Nephron progenitor cell (in vitro differentiated cells): Measurements from ENCODE around the gene ASIC2.

Source experiments
- DNase-seq: peaks from one replicate; pipeline ENCODE4 v3.0.0; 2021
- H3K27ac Mint-ChIP-seq: 2 replicates; pipeline ENCODE4 v1.8.0; 2021; ENCODE audit warnings: mild to moderate bottlenecking, moderate library complexity, mixed read lengths
- H3K27me3 Mint-ChIP-seq: 2 replicates; pipeline ENCODE4 v1.8.0; 2021; ENCODE audit warnings: mild to moderate bottlenecking, low read depth, mixed read lengths; ENCODE audit not compliant: poor library complexity
- H3K36me3 Mint-ChIP-seq: 2 replicates; pipeline ENCODE4 v1.8.0; 2021; ENCODE audit warnings: low read depth, mixed read lengths
- H3K4me1 Mint-ChIP-seq: 2 replicates; pipeline ENCODE4 v1.8.0; 2021; ENCODE audit warnings: mixed read lengths
- H3K4me3 Mint-ChIP-seq: 2 replicates; pipeline ENCODE4 v1.8.0; 2021; ENCODE audit warnings: mild to moderate bottlenecking, moderate library complexity, mixed read lengths
- H3K9me3 Mint-ChIP-seq: 2 replicates; pipeline ENCODE4 v1.8.0; 2021; ENCODE audit warnings: mild to moderate bottlenecking, moderate library complexity, mixed read lengths
- TF ChIP-seq, protein P1 (sequence below): fragments of 200-600 bp; sonication (generic); IDR thresholded peaks from 2 replicates; pipeline ENCODE4 v1.5.0; 2021; ENCODE audit warnings: antibody characterized with exemption

Gene ASIC2

DNA sequence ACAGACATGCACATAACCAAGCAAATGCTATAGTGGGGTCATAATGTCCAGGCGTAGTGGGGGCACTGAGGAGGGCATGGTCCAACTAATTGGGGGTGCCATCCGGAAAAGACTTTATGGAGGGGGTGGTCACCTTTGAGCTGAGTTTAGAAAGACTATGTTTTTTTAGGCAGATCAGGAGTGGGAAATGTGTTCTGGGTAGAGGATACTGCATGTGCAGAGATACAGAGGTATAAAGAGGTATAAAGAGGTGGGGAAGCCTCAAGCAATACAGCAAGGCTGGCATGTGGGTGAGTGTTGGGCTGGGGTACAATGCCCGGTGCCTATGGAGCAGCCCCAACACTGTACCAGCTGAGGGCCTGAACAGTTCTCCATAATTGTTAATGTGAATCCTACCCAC is 248.3 kb downstream of the ASIC2 start:
- Mint-ChIP-seq H3K4me1 (no peaks in the 10 kb centered on the region), H3K4me3 (no peak overlapping the region), H3K9me3 (no peaks in the 10 kb centered on the region), H3K36me3 (no peaks in the 10 kb centered on the region), H3K27me3 (no peaks in the 10 kb centered on the region), H3K27ac (no peak overlapping the region)
- DNase-seq, result no peak
- TF ChIP-seq, protein P1, sequence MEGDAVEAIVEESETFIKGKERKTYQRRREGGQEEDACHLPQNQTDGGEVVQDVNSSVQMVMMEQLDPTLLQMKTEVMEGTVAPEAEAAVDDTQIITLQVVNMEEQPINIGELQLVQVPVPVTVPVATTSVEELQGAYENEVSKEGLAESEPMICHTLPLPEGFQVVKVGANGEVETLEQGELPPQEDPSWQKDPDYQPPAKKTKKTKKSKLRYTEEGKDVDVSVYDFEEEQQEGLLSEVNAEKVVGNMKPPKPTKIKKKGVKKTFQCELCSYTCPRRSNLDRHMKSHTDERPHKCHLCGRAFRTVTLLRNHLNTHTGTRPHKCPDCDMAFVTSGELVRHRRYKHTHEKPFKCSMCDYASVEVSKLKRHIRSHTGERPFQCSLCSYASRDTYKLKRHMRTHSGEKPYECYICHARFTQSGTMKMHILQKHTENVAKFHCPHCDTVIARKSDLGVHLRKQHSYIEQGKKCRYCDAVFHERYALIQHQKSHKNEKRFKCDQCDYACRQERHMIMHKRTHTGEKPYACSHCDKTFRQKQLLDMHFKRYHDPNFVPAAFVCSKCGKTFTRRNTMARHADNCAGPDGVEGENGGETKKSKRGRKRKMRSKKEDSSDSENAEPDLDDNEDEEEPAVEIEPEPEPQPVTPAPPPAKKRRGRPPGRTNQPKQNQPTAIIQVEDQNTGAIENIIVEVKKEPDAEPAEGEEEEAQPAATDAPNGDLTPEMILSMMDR, result no peak

DNA sequence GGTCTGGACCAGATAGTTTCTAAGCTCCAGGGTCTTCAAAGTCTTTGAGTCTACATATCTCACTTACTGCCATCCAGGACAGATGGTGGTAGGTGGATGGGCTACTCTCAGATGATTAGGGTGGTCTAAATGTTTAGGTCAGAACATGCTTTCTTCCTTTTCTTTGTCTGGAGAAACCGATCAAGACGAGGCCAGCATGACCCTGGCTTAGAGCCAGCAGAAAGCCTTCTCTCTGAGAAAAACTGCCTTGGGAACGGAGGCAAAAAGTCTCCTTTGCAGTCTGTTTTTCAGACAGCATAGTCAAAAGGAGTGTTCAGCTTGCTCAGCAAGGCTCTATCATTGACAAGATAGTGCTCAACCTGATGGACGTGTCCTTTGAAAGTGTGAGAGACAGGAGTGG is 252.6 kb downstream of the ASIC2 start:
- H3K4me1 Mint-ChIP-seq, result no peaks in the 10 kb centered on the region
- no peaks in the 10 kb centered on the region for H3K36me3 Mint-ChIP-seq
- peaks cover 2% of the 10 kb centered on the region for H3K27me3 Mint-ChIP-seq
- peaks cover 4% of the 10 kb centered on the region for H3K9me3 Mint-ChIP-seq
- DNase-seq, result no peak
- no peak overlapping the region for H3K4me3 Mint-ChIP-seq
- TF ChIP-seq, protein P1, result no peak
- H3K27ac Mint-ChIP-seq, result no peak overlapping the region

GRCh38 chr17:33039874-33040273 is 253.2 kb downstream of the ASIC2 start:
- peaks cover 2% of the 10 kb centered on the region for H3K27me3 Mint-ChIP-seq
- no peaks in the 10 kb centered on the region for H3K36me3 Mint-ChIP-seq
- H3K27ac Mint-ChIP-seq, result no peak overlapping the region
- H3K9me3 Mint-ChIP-seq, result peaks cover 8% of the 10 kb centered on the region
- TF ChIP-seq, protein P1, result no peak
- H3K4me3 Mint-ChIP-seq, result no peak overlapping the region
- DNase-seq, result no peak
- no peaks in the 10 kb centered on the region for H3K4me1 Mint-ChIP-seq

GRCh38 chr17:33038740-33039139 is 254.4 kb downstream of the ASIC2 start:
- TF ChIP-seq, protein P1, result peak; percentile 89
- no peak overlapping the region for H3K4me3 Mint-ChIP-seq
- H3K4me1 Mint-ChIP-seq, result no peaks in the 10 kb centered on the region
- H3K27ac Mint-ChIP-seq, result no peak overlapping the region
- DNase-seq, result peak; percentile 81
- H3K36me3 Mint-ChIP-seq, result no peaks in the 10 kb centered on the region
- H3K9me3 Mint-ChIP-seq, result peaks cover 13% of the 10 kb centered on the region
- peaks cover 2% of the 10 kb centered on the region for H3K27me3 Mint-ChIP-seq

DNA sequence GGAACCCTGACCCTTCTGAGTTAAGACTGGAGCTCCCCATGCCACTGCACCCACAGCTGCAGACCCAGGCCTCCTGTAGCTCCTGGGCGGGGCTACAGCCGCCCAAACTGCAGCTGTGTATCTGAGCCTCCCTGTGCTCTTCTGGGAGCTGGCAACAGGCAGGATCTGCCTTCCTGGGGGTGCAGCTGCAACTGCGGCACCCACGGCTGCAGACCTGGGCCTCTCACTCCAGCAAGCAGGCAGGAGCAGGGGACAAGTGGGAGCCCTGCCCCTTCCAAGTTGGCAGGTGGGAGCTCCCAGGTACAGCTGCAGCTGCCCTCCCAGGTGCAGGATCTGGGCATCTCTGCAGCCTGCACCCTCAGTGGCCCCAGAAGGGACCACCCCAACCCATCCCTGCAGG is 259.9 kb downstream of the ASIC2 start:
- Mint-ChIP-seq H3K4me1 (no peaks in the 10 kb centered on the region), H3K36me3 (no peaks in the 10 kb centered on the region), H3K4me3 (no peak overlapping the region), H3K27ac (no peak overlapping the region), H3K27me3 (no peaks in the 10 kb centered on the region), H3K9me3 (peaks cover 13% of the 10 kb centered on the region)
- TF ChIP-seq, protein P1, result no peak
- DNase-seq, result no peak

DNA sequence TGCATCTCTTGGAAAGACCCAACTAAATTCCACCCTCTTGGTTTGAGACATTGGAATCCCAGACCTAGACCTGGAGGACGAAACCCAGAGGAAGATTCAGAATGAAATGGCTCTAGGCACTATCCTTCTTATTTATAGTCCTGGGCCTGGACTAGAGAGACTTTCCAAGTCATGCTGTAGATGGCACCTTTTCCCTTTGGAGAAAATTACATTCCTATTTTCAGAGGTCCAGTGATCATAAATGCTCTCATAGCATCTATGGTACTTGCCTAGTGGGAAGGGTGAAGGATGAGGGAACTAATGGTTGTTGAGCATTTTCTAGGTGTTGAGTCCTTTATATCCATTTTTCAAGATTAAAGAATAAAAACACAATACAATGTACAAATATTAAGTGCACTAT is 264.3 kb downstream of the ASIC2 start:
- TF ChIP-seq, protein P1, result no peak
- DNase-seq, result no peak
- Mint-ChIP-seq H3K27ac (no peak overlapping the region), H3K27me3 (peaks cover 5% of the 10 kb centered on the region), H3K36me3 (no peaks in the 10 kb centered on the region), H3K4me3 (no peak overlapping the region), H3K4me1 (peaks cover 10% of the 10 kb centered on the region), H3K9me3 (no peaks in the 10 kb centered on the region)
